Measurements from ENCODE around the gene ATG4C.
"Not testable (repeated sequence)": the region's sequence is repeated elsewhere in the genome, so short reads cannot be mapped to it uniquely, and the experiment has no call there.

Gene ATG4C

DNA sequence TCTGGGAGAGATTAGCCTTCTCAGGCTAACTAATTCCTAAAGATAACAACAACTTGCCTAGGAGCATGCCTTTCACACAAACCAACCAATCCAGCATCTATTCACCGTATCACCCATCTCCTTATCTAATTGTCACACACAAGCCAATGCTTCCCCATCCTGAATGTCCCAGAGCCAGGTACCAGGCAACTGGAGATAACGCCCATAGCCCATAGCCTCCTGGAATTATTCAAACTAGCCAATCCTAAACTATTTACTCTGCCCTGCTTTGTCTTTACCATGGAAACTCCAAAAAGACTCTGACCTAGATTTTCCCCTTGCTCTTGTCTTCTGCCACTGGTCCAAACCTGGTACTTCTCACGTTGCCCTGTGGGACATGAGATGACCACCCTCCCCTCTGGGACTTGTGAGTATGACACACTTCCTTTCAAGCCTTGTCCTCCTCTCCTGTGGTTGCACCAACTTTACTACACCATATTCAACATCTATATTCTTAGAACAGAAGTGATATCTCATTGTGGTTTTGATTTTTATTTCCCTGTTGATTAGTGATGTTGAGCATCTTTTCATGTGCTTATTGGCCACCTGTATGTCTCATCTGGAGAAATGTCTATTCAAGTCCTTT, 8.8 kb upstream of the ATG4C start:
- no peak for DNase-seq

DNA sequence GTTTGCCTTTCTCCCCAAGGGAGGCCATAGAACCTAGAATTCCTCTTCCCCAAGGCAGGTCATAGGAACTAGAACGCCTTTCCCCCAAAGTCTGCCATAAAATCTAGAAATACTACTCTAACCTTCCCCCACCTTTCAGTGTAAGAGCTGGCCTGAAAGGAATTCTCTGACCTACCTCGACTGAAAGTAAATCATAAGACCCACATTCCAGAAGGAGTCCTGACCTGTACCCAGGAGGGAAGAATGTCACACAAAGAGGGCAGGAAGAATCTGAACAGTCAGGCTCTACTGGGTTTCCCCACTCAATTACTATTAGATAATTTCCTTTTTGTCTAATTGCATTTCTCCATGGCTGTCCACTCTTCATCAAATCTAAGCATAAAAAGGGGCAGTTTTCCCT, 5.7 kb upstream of the ATG4C start:
- no peak for DNase-seq

DNA sequence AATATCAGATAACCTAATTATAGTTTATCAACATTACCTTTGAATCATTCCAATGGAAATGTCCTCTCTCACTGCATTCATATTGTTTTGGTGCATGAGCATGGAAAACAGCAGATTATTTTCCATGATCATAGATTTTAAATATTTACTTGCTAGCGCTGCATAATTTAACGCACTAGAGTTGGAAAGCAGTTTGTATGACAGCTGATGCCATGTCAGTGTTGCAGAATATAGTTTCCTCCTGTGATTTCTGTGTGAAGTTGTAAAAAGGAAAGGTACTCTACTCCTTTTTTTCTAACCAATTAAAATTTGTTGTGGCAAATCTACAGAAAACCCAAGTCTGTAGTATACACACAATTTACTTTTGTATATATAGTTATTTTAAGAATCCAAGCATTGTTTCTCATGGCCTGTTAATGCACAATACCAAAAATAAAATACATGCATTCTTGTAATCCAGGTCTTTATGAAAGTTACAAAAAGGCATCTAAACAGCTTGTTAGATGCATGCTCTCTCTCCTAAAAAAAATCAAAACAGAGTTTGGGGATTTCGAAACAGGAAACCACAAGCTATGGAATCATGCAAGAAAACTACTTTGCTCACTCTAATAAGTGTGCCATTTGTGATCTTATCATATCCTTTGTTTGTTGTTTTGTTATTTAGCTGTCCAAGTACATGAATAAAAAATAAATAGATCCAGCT, 1.9 kb upstream of the ATG4C start:
- DNase-seq, result no peak

DNA sequence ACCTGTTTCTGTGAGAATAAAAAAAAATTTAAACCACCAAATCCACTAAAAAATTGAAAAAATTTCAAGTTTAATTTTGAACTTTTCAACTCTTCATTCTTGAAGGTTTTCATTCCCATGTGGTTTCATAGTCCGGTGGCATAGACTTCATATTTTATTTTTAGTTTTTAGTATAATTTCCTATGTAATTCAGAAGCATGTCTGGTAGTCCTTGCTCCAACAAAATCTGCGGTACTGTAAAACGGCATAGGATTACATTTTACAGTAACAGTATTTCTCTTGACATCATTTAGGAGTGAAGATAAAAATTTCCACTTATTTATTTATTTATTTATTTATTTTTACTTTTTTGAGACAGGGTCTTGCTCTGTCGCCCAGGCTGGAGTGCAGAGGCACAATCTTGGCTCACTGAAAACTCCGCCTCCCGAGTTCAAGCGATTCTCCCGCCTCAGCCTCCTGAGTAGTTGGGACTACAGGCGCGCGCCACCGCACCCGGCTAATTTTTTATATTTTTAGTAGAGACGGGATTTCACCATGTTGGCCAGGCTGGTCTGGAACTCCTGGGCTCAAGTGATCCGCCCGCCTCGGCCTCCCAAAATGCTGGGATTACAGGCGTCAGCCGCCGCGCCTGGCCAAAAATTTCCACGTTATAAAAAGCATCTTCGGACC, 1.3 kb upstream of the ATG4C start:
- DNase-seq, result not testable (repeated sequence)

DNA sequence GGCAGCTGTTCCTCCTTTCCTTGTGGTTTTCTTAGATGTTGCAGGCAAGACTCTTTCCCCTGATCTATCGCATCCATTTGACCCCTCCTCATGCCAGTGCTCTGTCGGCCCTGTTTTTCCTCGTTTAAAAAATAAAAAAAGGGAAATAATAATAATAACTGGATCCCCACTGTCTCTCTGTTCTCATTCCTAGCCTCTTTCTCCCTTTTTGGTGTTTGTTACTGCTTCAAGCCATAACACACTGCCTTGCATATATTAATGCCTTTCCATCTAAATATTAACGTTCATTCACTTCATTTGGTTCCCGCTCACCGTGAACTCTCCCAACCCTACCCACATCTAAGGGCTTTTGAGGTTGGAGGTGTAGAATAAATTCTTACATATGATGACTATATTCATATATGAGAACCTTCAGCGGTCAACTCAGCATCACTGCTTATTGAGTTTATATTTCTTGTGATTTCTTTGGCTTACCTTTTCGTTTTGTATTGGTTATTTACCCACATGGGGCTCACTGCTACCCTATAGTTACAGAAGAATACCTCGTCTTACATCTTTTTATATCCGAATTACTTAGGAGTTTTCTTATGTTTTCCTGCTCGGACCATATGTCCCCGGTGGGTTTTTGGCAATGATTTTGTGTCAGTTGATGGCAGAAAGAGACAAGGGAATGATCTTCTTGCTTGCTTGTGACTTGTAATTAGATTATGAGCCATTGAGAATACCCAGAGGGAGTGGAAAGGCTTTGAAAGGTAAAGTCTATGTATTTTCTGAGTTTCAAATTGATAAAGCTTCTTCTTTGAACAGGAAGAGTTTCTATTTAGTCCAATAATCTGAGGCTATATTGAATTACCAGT, 805 bp downstream of the ATG4C start:
- DNase-seq, result no peak

DNA sequence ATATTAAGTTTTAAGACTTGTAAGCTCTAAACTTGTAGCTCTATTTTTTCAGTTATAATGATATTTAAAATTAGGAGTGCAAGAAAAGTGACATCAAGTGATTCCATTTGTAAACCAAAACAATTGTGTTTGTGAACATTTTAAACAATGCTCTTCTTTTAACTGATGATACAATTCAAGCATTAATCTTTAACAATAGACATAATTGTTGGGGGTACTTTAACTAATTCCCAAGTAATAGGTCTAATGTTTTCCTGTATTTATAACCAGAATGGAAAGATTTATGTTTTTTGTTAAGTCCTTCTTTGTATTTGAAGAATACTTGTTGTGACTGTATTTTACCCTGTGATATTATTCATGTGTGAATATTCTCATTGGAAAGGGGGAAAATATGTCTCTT, 6.8 kb downstream of the ATG4C start:
- no peak for DNase-seq

DNA sequence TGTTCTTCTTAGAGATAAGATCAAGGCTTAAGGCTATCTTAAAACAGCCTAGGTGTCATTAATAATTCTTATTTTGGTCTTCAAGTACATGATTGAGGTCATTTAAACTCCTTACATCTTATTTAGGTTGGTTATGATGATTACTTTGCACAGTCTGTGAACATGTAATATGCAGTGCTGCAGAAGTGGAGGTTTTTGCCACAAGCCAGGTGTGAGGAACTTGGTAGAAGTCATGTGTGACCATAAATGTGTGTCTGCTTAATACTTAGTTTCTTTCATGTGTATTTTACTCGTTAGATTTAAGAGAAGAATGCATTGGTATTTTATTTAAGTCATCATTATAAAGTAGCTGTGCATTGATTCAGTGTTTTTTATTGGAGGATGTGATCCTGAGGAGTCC, 10.1 kb downstream of the ATG4C start:
- DNase-seq, result no peak

DNA sequence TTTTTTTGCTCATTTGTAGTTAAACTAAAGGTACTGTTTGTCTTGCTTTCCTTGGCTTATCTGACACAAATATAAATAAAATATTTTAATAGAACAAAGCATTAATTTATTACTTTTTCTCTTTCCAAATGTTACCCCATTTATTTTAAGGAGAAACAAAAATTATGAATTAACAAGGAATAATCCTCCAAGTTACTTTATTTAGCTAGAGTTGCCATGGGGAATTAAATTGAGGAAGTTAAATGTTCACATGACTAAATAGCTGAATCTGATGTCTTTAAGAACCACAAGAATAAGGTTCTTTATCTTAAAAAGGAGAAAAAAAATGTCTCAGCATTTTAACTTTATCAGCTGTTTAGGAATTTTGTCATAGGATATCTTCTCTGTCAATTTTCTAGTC, 12.3 kb downstream of the ATG4C start:
- no peak for DNase-seq

DNA sequence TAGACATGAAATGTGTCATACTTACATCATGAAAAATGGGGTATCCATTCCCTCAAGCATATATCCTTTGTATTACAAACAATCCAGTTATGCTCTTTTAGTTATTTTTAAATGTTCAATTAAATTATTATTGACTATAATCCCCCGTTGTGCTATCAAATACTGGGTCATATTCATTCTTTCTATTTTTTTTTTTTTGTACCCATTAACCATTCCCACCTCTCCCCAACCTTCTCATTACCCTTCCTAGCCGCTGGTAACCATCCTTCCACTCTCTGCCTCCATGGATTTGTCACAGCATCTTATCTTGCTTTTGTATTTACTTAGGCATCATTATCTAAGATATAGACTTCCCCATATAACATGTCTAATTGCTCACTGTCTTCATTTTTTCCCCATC, 15.8 kb downstream of the ATG4C start:
- no peak for DNase-seq

DNA sequence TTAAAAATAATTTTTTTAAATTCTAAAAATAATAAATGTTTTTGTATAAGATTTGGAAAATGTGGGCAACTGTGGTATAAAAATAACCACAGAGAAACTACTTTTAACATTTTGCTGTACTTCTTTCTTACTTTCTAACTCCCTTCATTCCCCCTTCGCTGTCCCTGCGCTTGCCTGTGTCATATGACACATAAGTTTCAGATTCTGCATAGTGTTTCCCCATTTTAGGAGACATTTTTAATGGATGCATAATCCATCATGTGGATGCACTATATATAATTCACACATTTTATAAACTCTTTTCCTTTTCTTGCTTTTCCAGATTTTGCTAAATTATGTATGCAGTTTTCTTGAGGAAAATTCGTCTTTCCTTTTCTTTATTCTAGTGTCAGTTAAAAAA, 16.3 kb downstream of the ATG4C start:
- no peak for DNase-seq

DNA sequence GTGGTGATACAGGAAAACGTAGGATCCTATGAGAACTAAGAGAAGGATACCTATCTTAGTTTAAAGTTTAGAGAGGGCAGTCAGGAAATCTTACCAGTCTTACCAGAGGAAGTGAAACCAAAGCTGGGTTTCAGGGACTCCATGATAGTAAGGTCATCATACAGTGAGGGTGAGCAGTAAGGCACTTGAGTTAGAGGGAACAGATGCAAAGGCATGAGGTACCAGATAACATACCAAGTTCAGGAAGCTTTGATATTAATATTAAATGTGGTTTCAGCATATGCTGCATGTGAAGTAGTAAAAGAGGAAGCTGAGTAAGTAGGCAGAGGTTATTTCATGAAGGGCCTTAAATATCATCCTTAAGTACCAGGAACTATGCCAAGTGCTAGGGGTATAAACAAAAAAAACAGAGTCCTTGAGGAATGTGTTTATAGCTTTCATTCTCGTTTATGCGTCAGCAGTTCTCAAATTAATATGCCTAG, 16.9 kb downstream of the ATG4C start:
- no peak for DNase-seq

DNA sequence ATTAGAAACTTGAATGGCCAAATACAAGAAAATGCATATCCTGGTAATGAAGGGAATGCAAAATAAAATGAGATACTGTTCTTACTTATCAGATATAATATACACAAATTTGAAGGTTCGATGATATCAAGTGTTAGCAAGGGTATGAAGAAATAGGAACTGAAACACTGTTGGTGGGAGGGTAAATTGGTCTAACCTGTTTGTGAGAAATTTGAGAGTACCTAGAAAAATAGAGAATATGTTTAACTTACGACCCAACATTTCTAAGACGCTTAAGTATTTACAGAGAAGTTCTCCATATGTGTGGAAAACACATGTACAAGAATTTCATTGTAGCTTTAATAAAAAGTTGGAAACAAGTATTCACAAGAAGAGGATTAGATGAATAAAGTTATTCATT, 25.9 kb downstream of the ATG4C start:
- DNase-seq, result no peak

DNA sequence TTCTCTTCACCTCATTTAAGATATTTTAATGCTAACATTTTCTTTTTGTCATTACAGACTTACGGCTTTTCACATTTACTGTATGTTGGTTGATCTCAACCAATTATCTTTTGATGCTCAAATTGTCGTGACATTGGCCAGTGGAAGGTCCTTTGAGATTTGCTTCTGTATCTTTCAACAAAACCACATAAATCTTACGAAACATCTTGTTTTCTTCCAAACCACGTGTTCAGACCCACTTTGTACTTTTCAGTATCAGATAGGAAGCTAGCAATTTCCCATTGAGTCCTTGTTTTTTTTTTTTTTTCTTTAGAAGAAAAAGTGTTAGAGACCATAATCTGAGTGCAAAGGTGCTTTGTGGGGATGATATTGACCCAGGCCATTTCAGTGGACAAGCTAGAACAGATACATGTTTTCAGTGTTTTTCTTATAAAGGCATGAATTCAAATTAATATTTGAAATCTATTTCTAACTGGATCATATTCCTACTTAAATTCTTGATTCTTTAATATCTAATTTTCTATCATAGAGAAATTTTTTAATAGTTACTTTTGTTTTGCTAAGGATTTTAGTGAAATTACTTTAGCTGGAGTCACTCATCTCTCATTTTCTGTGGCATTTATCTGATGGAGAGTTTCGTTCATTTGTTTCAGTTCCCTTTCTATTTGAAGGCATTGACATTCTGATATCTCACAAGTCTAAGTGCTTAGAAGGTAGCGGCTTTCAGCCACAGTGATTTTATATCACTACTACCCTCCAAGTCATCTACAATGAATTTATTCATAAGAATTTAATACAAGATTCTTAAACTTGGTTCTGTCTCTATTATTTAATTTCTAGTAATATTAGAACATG, 26.7 kb downstream of the ATG4C start:
- DNase-seq, result no peak

DNA sequence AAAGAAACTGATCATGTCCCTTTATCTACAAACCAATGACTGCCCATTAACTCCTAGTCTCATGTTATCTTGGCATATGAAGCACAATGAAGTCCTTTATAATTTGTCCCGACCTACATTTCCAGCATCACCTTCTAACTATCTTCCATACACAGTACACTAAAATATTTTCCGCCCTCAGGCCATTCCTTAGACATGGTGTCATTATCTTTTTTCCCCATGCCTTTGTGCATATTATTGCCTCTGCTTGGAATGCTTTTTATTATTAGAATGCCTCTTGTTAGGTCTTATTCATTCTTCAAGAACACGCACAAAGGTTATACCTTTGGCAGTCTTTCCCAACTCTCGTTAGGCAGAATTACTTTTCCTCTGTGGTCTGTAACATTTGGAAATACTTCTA, 39.6 kb downstream of the ATG4C start:
- no peak for DNase-seq

DNA sequence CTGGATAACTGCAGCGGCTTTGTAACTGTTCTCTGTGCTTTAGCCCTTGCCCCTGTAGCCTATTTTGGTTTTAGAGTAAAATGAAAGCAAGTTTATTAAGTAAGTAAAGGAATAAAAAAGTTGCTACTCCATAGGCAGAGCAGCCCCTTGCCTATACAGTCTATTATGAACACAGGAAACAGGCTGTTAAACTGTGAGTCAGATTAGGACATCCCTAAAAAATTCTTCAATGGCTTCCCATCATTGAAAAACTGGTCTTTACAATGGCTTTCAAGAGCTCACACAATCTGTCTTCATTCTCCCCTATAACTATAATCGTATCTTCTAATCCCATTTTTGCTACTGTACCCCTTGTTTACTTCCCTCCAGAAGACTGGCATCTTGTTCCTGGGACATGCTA, 43.0 kb downstream of the ATG4C start:
- DNase-seq, result no peak

DNA sequence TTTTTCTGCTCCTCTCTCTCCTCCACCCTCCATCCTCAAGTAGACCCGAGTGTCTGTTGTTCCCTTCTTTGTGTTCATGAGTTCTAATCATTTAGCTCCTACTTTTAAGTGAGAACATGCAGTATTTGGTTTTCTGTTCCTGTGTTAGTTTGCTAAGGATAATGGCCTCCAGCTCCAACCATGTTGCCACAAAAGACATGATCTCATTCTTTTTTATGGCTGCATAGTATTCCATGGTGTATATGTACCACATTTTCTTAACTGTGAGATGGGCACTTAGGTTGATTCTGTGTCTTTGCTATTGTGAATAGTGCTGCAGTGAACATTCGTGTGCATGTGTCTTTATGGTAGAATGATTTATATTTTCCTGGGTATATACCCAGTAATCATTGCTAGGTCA, 43.9 kb downstream of the ATG4C start:
- DNase-seq, result not testable (repeated sequence)

DNA sequence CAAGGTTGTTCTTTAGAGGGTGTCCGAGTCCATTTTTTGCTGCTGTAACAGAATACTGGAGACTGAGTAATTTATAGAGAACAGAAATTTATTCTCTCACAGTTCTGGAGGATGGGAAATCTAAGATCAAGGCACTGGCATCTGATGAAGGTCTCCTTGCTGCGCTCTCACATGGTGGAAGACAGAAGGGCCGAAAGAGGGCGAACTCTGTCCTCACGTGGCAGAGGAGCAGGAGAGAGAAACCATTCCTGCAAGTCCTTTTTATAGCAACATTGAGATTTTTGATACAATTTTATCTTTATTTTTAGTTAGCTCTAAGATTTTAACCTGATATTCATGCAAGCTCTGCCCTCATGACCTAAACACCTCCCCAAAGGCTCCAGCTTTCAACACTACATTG, 48.3 kb downstream of the ATG4C start:
- no peak for DNase-seq

DNA sequence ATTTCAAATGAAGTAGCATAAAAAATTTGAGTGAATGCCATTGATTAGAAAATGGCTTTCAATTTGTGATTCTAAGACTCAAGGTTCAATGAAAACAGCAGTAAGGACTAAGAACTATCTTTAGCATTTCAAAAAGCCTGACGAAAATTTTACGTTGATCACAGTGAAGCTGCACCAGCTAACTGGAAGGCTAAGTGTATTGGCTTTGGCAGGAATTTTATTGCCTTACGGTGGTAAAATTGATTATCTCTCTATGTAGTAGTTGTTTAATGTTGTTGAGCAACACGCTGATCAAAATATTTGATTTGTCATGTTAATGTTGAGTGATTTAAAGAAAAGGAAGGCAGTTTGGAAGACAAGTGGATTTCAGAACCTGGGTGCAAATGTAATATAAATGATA, 49.6 kb downstream of the ATG4C start:
- DNase-seq, result no peak

DNA sequence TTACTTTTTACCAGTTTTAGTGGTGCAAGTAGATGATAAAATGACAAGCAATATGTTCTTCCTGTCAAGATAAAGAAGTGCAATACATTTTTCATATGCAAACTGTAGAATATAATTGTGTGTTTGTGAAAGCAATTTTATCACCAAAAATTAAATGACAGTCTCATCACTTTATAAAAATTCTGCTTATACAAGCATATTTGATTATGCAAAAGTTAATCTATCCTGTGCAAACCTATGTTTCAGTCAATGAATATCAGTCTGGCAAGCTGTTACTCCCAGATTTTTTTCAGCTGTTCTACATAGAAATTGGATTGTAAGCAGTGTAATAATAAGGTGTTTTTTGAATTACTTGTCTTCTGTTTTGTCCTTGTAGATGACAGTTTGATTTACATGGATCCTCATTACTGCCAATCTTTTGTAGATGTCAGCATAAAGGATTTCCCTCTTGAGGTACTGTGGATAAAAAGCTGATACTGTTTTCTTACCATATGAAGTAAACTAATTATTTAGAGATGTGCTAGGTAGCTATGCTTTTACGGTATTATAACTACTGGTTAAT, 50.5 kb downstream of the ATG4C start:
- DNase-seq, result no peak

DNA sequence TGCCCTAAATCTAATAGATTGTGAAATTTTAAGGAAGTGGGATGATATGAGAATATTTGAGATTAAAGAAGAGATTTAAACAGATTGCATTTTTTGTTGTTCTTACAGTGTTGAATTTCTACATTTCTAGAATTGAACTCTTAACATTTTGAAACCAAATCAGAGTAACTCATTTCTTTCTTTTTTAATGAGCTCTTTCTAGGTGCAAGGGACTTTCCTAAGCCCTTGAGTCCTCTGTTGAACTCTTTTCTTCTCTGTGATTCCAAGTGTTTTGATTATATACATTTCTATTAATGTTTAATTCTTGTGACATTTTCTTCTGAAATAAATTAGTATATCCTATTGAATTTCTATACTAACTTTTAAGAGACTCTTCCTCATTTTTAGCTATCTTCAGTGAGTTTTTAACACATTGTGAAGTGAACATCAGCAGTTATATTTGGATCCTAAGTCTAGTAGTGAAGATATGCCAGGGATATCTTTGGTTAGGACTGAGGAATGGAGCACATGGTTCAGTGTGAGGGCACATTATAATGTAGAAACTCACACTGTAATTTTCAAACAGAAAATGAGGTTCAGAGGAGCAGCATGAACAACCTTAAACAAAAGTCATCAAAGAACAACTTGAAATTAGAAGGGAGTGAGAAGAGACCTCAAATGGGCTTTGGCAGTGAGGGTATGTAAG, 53.1 kb downstream of the ATG4C start:
- no peak for DNase-seq

DNA sequence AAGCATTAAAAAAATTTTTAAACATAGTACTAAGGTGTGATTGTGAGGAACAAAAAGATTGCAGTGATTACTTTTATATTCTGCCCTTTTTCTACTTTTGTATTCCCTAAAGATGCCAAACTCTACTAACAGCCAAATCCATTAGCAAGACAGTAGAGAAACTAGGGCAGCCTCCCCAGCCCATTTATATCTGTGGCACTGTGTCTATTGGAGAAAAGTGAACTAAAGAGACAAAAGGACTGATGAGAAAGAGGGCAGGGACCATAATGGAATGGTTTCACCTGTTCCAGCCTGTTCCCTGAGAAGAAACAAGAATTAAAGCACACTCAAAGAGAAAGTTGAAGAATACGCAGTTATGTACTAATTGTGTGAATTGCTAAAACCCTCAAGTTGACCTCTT, 56.6 kb downstream of the ATG4C start:
- DNase-seq, result no peak

Measured in stimulated activated CD4-positive, alpha-beta T cell treated with anti-CD3 and anti-CD28 coated beads, Interleukin-4, amount 100 ng/mL, for 24 hours (primary cell).